Osteocyte (in vitro differentiated cells): ENCODE measurements around the gene PHACTR3. TPM values are rescaled to one million over a fixed set of nuclear protein-coding genes. Genes with fewer than 3 reads are reported as not detected.

ENCODE experiments used
- DNase-seq: peaks from one replicate; pipeline ENCODE4 v3.0.0; 2021; ENCODE audit warnings: mixed read lengths; ENCODE audit not compliant: unreplicated experiment; ENCODE audit errors: extremely low spot score
- H3K27ac Mint-ChIP-seq: one replicate; pipeline ENCODE4 v1.8.0; 2021; ENCODE audit warnings: mild to moderate bottlenecking, mixed read lengths; ENCODE audit not compliant: unreplicated experiment
- H3K27me3 Mint-ChIP-seq: one replicate; pipeline ENCODE4 v1.8.0; 2021; ENCODE audit warnings: mixed read lengths; ENCODE audit not compliant: unreplicated experiment
- H3K36me3 Mint-ChIP-seq: one replicate; pipeline ENCODE4 v1.8.0; 2021; ENCODE audit warnings: mixed read lengths; ENCODE audit not compliant: unreplicated experiment
- H3K4me1 Mint-ChIP-seq: one replicate; pipeline ENCODE4 v1.8.0; 2021; ENCODE audit warnings: mixed read lengths; ENCODE audit not compliant: unreplicated experiment
- H3K4me3 Mint-ChIP-seq: one replicate; pipeline ENCODE4 v1.8.0; 2021; ENCODE audit warnings: mild to moderate bottlenecking, moderate library complexity, mixed read lengths; ENCODE audit not compliant: unreplicated experiment
- H3K9me3 Mint-ChIP-seq: one replicate; pipeline ENCODE4 v1.8.0; 2021; ENCODE audit warnings: mixed read lengths; ENCODE audit not compliant: unreplicated experiment
- CTCF ChIP-seq: fragments of 200-600 bp; sonication (generic); IDR thresholded peaks from 2 replicates; pipeline ENCODE4 v1.5.0; 2021; ENCODE audit warnings: antibody characterized with exemption, mild to moderate bottlenecking, moderate library complexity
- total RNA-seq: library from RNA; stranded (reverse); gene quantifications from 2 replicates; pipeline ENCODE4 v1.2.1, GENCODE V29; 2021

PHACTR3 gene
- total RNA-seq, 1 donor from 2014 or later: not detected

- no peak for TF ChIP-seq CTCF
- Mint-ChIP-seq H3K27me3 (peaks cover 38% of the 10 kb centered on the region), H3K9me3 (no peaks in the 10 kb centered on the region), H3K4me1 (peaks cover 2% of the 10 kb centered on the region), H3K27ac (no peak overlapping the region), H3K4me3 (no peak overlapping the region), H3K36me3 (no peaks in the 10 kb centered on the region)
- no peak for DNase-seq
Observed at GRCh38 chr20:59575216-59575615, 29.1 kb upstream of the PHACTR3 start.

GRCh38 chr20:59575653-59576052, 28.7 kb upstream of the PHACTR3 start:
- Mint-ChIP-seq H3K27ac (no peak overlapping the region), H3K36me3 (no peaks in the 10 kb centered on the region), H3K4me1 (peaks cover 4% of the 10 kb centered on the region), H3K9me3 (no peaks in the 10 kb centered on the region), H3K27me3 (peaks cover 38% of the 10 kb centered on the region), H3K4me3 (no peak overlapping the region)
- TF ChIP-seq CTCF: no peak
- DNase-seq: no peak

GRCh38 chr20:59576216-59576953, 28.0 kb upstream of the PHACTR3 start:
- no peaks in the 10 kb centered on the region for H3K36me3 Mint-ChIP-seq
- H3K4me1 Mint-ChIP-seq: peaks cover 4% of the 10 kb centered on the region
- no peaks in the 10 kb centered on the region for H3K9me3 Mint-ChIP-seq
- peaks cover 38% of the 10 kb centered on the region for H3K27me3 Mint-ChIP-seq
- H3K27ac Mint-ChIP-seq: no peak overlapping the region
- TF ChIP-seq CTCF: no peak
- DNase-seq: no peak
- no peak overlapping the region for H3K4me3 Mint-ChIP-seq

GRCh38 chr20:59577037-59577808, 27.1 kb upstream of the PHACTR3 start:
- peaks cover 4% of the 10 kb centered on the region for H3K4me1 Mint-ChIP-seq
- no peak for DNase-seq
- H3K27me3 Mint-ChIP-seq: peaks cover 41% of the 10 kb centered on the region
- no peak overlapping the region for H3K4me3 Mint-ChIP-seq
- no peaks in the 10 kb centered on the region for H3K36me3 Mint-ChIP-seq
- no peak overlapping the region for H3K27ac Mint-ChIP-seq
- TF ChIP-seq CTCF: no peak
- no peaks in the 10 kb centered on the region for H3K9me3 Mint-ChIP-seq

GRCh38 chr20:59577809-59578435, 26.4 kb upstream of the PHACTR3 start:
- Mint-ChIP-seq H3K27me3 (peaks cover 41% of the 10 kb centered on the region), H3K36me3 (no peaks in the 10 kb centered on the region), H3K4me3 (no peak overlapping the region), H3K27ac (no peak overlapping the region), H3K4me1 (peaks cover 4% of the 10 kb centered on the region), H3K9me3 (no peaks in the 10 kb centered on the region)
- no peak for DNase-seq
- no peak for TF ChIP-seq CTCF
